Omental fat pad (tissue), 4 donors: Measurements from ENCODE around the gene SAMD4A. TPM values are rescaled to one million over a fixed set of nuclear protein-coding genes. Genes with fewer than 3 reads are reported as not detected.

Experiments used
- ATAC-seq: fragments of 150-250 bp; one replicate; pipeline ENCODE4 v1.9.1; 2016; ENCODE audit warnings: mild to moderate bottlenecking, moderate library complexity; ENCODE audit not compliant: low FRiP score
- DNase-seq: peaks from one replicate; pipeline ENCODE4 v3.0.0-alpha.2; 2019; ENCODE audit warnings: low spot score
- CTCF ChIP-seq, 3 donors: fragments of 450-650 bp; IDR thresholded peaks; one replicate each; pipeline ENCODE4 v1.5.1; 2016 to 2017; ENCODE audit warnings: antibody characterized with exemption in 3 of 3, mild to moderate bottlenecking in 3 of 3, moderate library complexity in 2 of 3
- total RNA-seq, 4 donors: library from RNA; depleted of rRNA; stranded (reverse); fragments of >200 nt; gene quantifications; one replicate each; pipeline ENCODE4 v1.1.0, GENCODE V29; 2016

SAMD4A gene
- total RNA-seq, 4 donors from 2014 or later: 33.9 to 116 (median 38.3) TPM

- DNase-seq (no peak), ATAC-seq (no peak)
- TF ChIP-seq CTCF (IDR thresholded peaks at IDR 0.05): no peak
These were observed 31.8 kb upstream of the SAMD4A start for GRCh38 chr14:54535126-54535525.

- ATAC-seq: no peak
- DNase-seq: no peak
These were observed 31.3 kb upstream of the SAMD4A start for GRCh38 chr14:54535646-54536045.

GRCh38 chr14:54537651-54538050 is 29.3 kb upstream of the SAMD4A start:
- TF ChIP-seq CTCF (IDR thresholded peaks at IDR 0.05): no peak
- no peak for DNase-seq

More at GRCh38 chr14:54535646-54536045, 31.3 kb upstream of the SAMD4A start:
- no peak for TF ChIP-seq CTCF (IDR thresholded peaks at IDR 0.05)

GRCh38 chr14:54538055-54538454 is 28.9 kb upstream of the SAMD4A start:
- TF ChIP-seq CTCF (IDR thresholded peaks at IDR 0.05): no peak
- DNase-seq (no peak), ATAC-seq (no peak)

More at GRCh38 chr14:54537651-54538050, 29.3 kb upstream of the SAMD4A start:
- no peak for ATAC-seq

GRCh38 chr14:54547583-54547982 is 19.3 kb upstream of the SAMD4A start:
- DNase-seq (no peak), ATAC-seq (no peak)
- TF ChIP-seq CTCF (IDR thresholded peaks at IDR 0.05): no peak

GRCh38 chr14:54548491-54548890 is 18.4 kb upstream of the SAMD4A start:
- no peak for TF ChIP-seq CTCF (IDR thresholded peaks at IDR 0.05)
- no peak for DNase-seq
- no peak for ATAC-seq

- TF ChIP-seq CTCF (IDR thresholded peaks at IDR 0.05): no peak
- ATAC-seq: no peak
- no peak for DNase-seq
These were observed 17.1 kb upstream of the SAMD4A start for GRCh38 chr14:54549862-54550261.
